ENCODE results near the gene ADGRF4. TPM values are rescaled to one million over a fixed set of nuclear protein-coding genes. Genes with fewer than 3 reads are reported as not detected.

The ADGRF4 gene, protein sequence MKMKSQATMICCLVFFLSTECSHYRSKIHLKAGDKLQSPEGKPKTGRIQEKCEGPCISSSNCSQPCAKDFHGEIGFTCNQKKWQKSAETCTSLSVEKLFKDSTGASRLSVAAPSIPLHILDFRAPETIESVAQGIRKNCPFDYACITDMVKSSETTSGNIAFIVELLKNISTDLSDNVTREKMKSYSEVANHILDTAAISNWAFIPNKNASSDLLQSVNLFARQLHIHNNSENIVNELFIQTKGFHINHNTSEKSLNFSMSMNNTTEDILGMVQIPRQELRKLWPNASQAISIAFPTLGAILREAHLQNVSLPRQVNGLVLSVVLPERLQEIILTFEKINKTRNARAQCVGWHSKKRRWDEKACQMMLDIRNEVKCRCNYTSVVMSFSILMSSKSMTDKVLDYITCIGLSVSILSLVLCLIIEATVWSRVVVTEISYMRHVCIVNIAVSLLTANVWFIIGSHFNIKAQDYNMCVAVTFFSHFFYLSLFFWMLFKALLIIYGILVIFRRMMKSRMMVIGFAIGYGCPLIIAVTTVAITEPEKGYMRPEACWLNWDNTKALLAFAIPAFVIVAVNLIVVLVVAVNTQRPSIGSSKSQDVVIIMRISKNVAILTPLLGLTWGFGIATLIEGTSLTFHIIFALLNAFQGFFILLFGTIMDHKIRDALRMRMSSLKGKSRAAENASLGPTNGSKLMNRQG
- under 1 TPM in 2 of 3 donors, not detected in 1; 0.01 to 0.04 TPM for polyA plus RNA-seq

DNA sequence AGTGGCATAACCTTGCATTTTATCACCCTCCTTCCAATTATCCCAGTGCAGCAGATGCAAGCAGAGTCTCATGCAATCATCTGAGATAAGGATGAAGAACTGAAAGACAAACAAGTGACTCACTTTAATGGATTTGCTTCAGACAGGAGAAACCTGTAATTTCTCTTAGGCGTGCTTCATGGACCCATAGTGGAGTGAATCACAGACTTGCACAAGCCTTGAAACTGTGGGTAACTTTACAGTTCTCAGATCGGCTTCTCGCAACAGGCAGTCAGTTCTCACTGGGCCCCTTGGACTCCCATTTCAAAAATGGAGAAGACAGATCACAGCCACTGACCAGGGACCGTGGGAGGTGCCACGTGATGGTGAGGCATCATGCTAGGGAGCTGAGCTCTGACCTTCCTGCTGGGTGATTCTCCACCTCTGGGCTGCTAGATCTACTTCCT is at the start of gene ADGRF4:
TSS of gene ADGRF4 (plus strand) at position 239 of the 446 bp plus-strand sequence. CDS start 8,666 bp downstream, outside the sequence.
- 76 to 91% (median 88%) methylated on average over 5 of the region's 5 CpGs for WGBS, 3 donors
- no peak within 1 kb of the TSS for H3K27ac ChIP-seq (ENCODE audit: low read depth, low read length)

DNA sequence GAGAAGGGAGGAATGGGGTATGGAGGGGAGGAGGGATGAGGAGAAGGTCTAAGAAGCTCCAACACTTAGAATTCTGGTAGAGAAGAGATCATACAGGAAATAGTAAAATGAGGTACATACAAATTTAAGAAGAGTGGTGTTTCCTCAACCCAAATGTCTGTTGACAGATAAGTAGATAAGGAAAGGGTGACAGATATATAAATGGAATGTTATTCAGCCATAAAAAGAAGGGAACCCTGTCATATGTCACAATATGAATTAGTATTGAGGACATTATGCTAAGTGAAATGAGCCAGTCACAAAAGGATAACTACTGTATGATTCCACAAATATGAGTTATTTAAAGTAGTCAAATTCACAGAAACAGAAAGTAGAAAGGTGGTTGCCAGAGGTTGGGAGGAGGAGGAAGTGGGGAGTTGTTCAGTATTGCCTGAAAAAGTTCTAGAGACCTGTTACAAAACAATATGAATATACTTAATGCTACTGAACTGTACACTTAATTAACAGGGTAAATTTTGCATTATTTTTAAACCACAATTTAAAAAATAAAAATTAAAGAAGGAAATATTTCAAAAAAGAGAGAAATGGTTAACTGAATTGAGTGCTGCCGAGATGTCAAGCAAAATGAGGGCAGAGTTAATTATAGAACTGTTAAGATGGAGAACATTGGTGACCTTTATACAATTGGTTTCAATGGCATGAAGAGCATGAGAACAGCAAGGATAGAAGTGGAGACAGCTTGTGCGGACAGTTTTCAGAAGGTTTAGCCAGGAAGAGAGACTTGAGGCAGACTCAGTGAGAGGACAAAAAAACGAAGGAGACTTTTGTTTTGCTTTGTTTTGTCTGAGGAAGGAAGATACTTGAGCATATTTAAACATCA is 47.6 kb upstream of the ADGRF4 start:
- WGBS, 3 donors: 57 to 73% (median 69%) methylated on average over 3 of the region's 3 CpGs
- H3K27ac ChIP-seq (ENCODE audit: low read depth, low read length): no peak overlapping the region

DNA sequence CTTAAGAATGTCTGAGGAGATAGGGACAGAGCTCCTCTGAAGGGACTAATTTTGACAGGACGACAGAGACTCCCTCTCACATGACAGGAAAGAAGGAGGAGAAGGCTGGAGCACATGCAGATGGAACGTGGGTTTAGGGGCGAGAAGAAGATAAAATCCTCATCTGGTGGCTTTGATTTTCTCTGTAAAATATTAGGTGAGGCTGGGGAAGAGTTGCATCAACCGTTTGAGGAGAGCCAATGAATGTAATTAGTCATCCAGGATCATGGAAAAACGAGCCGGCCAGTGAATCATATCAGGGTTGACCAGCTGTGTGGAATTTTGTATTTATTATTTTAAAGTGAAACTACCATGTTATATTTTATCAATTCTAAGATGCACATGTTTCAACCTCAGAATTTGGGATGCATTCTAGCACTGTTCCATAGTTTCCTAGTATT is 46.9 kb upstream of the ADGRF4 start:
- 44 to 51% (median 49%) methylated on average over 6 of the region's 6 CpGs for WGBS, 3 donors
- H3K27ac ChIP-seq (ENCODE audit: low read depth, low read length): no peak overlapping the region

DNA sequence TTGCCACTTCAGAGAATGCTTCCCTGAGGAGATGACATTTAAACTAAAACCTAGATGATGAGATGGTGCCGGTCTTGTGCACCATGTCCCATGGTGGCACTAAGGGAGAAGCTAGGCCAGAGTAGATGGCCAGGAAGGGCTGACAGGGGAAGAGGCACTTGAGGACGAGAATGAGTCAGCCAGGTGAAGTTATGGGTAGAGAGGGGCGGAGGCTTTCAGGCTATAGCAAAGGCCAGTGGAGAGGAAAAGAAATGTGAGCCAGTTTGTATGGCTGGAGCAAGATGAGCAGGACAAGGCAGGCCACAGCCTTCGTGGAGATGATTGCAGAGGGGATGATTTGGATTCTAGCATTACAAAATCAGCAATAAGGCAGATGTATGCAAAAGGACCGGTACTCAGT is 44.7 kb upstream of the ADGRF4 start:
- no peak overlapping the region for H3K27ac ChIP-seq (ENCODE audit: low read depth, low read length)
- 86 to 94% (median 92%) methylated on average over 5 of the region's 5 CpGs for WGBS, 3 donors

DNA sequence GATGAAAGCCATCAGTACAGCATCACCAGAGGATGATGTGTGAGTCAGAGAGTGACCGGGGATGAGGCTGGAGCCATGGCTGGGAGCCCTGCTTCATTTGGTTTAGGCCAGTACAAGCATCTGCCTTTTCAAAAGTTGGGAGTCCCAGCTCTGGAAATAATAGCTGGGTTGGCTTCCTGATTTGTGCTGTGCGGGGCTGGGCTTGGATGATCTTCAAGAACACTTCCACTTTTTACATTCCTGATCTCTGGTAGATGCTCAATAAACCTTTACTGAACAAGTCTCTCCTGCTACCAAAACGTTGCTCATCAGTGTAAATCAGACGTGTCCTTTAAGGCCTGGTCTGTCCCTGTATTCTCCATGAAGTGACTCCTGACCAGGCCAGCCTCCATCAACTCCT is 44.1 kb upstream of the ADGRF4 start:
- H3K27ac ChIP-seq (ENCODE audit: low read depth, low read length): no peak overlapping the region
- 83 to 85% (median 85%) methylated on average over 4 of the region's 4 CpGs for WGBS, 3 donors

DNA sequence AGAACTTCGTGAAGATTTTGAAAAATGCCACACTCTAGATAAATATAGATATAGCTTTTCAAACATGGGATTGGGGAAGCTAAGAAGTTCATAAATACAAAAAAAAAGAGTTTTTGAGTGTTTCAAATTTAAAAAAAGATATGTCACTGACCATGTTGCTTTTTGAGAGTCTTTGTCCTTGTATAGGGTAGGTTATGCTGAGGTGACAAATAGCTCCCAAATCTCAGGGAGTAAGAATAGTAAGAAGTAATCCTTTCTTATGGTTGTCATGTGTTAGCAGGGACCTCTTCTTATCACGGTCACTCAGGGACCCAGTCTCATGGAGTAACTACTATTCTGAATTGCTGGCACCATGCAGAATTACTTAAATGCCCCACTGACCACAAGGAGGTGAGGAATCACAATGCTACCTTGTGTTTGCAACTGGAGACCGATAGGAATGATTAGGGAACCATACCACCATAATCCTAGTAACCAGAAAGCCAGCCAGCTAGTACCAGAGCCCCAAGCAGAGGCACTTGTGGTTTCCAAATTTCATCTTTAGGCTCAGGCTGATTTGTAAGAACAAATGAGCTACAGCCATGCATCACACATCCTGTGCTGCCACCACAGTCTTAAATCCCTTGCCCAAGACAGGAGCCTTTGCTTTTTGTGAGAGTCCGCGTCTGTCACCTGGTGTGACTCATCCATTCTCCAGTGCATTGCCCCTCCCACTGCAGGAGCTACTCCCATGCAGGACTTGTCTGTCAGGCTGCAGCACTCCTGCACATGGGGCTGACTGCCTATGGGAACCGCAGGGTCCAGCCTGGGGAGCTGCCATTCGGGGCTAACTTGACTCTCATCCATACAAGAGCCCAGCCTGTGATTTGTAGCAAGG is 42.4 kb upstream of the ADGRF4 start:
- no peak overlapping the region for H3K27ac ChIP-seq (ENCODE audit: low read depth, low read length)
- 67 to 82% (median 78%) methylated on average over 7 of the region's 7 CpGs for WGBS, 3 donors

DNA sequence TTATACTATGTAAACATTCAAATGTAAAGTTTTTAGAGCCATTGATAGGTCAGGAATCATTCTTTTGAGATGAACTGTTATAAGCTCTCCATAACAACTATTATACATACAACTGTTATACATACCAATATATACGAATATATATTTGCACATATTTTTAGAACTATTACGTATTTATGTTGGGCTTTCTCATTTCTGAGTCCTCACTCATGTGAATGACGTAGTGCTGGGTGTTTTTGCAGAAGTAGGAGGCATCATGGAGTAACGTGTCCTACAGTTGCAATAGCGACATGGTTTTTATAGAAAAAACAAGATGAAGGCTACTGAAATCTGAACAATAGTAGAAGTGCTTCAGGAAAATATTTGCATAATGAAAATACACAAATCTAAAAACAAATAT is 36.4 kb upstream of the ADGRF4 start:
- WGBS, 3 donors: 74 to 92% (median 81%) methylated on average over 5 of the region's 5 CpGs
- no peak overlapping the region for H3K27ac ChIP-seq (ENCODE audit: low read depth, low read length)

DNA sequence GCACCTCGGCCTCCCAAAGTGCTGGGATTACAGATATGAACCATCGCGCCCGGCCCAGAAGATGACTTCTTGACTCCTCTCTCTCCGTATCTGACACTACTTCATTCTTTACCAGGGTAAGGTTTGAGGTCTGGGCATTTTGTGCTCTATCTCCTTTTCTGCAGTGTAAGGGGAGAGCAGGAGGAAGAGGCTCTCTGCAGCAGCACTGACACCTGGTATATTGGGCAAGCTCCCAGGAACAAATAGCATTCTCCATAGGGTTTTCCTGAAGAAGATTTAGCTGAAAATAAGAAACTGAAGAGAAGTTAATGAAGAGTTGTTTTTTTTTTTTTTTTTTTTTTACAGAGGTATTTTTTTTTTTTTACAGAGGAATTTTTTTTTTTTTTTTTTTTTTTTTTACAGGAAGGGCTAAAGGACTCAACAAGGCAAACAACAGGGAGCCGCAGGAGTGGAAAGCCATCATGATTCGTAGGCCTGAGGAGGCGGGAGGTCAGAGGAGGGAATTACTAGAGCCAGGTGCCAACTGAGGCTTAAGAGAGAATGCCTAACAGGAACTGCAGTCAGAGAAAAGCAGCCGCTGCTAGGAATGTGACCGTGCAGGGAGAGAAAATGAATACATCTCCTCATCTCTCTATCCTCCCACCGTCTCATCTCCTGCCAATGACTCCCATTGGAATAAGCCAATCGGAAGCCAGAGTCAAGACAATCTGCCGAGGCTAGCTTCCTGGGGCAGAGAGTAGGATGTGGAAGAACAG is 34.7 kb upstream of the ADGRF4 start:
- no peak overlapping the region for H3K27ac ChIP-seq (ENCODE audit: low read depth, low read length)
- WGBS, 3 donors: 76 to 90% (median 86%) methylated on average over 13 of the region's 13 CpGs

DNA sequence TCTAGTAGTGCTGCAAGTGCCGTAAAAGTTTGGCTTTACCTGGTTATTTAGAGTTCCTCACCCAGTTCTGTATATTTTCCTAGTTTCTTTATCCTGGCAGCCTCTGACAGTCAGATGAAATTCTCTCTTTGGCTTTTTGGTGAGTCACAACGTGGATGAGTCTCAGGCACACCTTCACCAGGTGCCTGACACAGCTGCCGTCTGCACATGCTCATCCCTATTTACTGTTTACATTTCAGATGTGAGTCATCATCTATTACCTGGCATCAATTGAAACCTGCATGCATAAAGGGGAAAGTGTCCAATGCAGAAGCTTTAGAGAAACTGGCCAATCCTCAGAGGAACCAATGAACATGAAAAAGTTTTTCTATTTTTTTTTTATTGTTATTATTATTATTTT is 33.3 kb upstream of the ADGRF4 start:
- H3K27ac ChIP-seq (ENCODE audit: low read depth, low read length): no peak overlapping the region
- 70 to 81% (median 76%) methylated on average over 3 of the region's 3 CpGs for WGBS, 3 donors

DNA sequence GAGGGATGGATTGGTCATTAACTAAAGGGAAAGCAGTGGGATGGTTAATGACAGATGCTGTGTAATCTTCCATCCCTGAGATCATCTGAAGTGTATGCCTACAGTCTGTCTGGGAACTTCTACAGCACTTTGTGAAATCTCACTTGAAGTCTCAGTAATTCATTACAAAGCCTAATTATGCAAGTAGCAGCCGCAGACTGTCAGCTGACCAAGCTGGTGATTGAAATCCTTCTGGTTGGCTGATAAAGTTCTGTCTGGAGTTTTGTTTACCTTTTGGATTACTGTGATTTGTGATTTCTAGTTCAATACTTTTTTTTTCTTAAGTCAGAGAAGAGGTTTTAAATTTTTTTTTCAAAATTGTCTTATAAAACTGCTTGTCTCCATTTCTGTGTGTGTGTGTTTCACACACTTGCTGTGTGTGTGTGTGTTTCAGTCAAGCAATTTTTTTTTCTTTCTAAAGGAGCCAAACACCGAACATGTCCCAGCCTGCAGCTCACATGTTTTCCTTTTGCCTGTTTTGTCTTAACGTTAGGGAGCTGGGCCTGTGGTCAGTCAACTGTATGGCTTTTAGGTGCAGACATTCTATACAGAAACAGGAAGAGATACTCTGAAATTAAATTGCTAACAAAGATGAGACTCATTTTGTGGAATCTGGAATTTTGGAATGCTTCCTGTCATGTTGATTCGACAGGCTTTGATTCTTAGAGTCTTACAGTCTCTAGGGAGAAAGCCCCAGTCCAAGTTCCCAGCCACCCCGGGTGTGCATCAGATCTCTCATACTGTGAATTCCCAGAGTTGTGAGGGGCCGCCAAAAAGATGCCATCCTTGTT is 28.5 kb upstream of the ADGRF4 start:
- WGBS, 3 donors: 28 to 43% (median 40%) methylated on average over 6 of the region's 6 CpGs
- no peak overlapping the region for H3K27ac ChIP-seq (ENCODE audit: low read depth, low read length)

DNA sequence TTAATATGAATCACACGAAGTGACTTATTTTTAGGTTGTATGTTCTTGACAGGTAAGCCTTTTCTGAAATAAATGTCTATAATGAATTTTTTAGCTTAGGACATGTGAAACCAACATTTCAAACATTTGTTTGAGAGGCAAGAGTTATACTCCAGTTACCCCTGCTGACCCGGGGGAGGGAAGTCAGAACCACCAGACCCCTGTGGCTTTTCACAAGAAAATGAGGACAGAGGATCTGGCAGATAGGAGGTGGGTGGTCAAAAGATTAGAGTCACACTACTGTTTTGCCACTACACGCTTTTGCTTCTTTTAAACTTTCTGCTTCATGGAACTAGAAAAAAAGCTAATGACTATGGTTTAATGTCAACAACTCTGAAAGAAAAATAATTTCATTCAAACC is 27.5 kb upstream of the ADGRF4 start:
- WGBS, 3 donors: 69 to 76% (median 72%) methylated on average over 3 of the region's 3 CpGs
- H3K27ac ChIP-seq (ENCODE audit: low read depth, low read length): no peak overlapping the region

DNA sequence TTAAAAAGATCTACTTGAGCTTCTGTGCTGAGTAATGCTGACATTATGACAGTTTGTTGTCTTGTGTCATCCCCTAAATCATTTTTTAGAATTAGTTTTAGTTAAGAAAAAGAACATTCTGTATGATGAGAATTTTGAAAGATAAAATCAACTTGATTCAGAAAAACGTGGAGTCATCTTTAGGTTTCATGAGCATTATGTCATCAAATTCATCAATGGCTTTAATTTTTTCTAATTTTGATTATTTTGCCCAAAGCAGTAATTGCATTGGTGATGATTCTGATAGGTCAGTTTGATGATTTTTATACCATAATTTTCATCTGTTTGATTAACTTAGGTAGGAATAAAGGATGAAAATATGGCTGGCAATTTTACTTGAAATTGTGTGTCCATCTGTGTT is 26.6 kb upstream of the ADGRF4 start:
- no peak overlapping the region for H3K27ac ChIP-seq (ENCODE audit: low read depth, low read length)
- 69 to 72% (median 70%) methylated on average over 1 of the region's 1 CpG for WGBS, 3 donors

DNA sequence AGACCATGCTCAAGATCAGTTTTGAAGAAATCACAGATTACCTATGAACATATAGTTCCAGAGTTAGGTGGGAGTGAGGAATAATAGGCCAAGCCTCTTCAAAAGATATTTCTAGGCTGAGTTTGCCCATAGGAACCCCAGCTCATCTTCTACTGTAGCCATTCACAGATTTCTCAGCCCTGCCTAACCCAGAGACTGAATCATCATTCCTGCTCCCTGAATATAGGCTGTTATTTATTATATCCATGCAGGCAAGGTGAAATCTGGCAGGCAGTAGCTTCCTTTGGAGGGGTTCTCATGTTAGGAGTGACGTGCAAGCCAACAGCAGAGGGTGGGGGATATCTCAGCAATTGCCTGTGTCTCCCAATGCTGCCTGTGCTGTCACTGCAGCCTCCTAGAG is 25.6 kb upstream of the ADGRF4 start:
- no peak overlapping the region for H3K27ac ChIP-seq (ENCODE audit: low read depth, low read length)
- WGBS, 3 donors: 91 to 96% (median 95%) methylated on average over 1 of the region's 1 CpG

DNA sequence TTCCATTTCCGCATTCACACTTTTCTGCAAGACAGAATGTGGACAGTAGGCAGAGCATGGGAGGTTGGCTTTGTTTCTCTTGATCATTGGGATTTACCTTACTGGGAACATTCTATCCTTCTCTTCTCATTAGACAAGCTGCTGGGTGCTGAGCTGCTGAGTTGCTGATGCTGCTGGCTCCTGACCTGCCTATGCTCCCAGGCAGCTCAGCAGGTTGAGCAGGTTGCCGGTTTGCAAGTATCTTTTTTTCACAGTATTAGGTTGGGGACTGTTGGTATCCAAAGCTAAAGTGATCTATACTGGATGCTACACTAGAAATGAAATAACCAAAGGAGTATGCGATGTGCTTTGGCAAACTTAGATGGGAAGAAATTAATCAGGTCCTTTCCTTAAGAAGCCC is 23.7 kb upstream of the ADGRF4 start:
- WGBS, 3 donors: 88 to 91% (median 90%) methylated on average over 3 of the region's 3 CpGs
- no peak overlapping the region for H3K27ac ChIP-seq (ENCODE audit: low read depth, low read length)

DNA sequence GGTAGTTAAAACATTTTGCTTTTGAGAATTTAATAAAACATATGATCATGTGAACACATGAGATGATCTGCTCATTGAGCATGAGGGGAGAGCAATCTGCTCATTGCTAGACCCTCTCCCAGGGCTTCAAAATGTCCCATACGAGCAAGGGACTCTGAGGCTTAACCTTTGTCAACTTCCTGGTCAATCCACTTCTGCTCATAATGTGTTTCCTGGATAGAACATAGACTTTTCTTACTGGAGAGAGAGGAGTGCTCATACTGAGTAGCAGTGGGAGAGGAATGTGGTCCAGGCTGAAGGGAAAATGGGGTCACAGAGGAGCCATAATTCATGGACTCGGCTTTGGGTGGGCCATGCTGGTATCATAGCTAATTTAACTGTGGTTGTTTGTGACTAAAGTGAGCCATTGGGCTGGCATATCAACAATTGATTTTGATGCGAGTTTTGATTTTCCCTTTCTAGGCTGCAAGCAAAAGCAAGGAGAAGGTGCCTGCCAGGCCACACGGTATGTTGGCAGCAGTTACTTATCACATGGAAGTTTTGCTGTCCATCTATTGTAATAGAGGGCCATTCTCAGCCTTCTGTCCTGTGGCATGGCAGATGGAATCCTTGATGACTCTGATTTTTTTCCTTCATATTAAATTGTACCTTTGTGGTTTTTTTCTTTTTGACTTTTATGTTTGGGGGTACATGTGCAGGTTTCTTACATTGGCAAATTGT is 20.8 kb upstream of the ADGRF4 start:
- WGBS, 3 donors: 63 to 76% (median 69%) methylated on average over 4 of the region's 4 CpGs
- H3K27ac ChIP-seq (ENCODE audit: low read depth, low read length): no peak overlapping the region

DNA sequence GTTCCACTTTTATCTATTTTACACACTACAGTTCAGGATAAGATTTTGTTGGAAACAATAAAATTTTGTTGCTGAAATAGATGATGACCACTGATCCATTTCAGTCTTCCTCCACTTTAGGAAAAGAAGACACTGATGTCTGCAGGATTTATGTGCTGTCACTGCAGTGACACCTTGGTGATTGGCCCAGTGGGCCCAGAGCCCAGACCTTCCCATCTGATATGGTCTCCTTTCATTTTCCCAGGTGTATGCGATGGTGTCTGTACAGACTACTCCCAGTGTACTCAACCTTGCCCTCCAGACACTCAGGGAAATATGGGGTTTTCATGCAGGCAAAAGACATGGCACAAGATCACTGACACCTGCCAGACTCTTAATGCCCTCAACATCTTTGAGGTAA is 19.6 kb upstream of the ADGRF4 start:
- no peak overlapping the region for H3K27ac ChIP-seq (ENCODE audit: low read depth, low read length)
- 92 to 100% (median 96%) methylated on average over 1 of the region's 1 CpG for WGBS, 3 donors
